Measurements from ENCODE around the gene CASQ2. TPM values are rescaled to one million over a fixed set of nuclear protein-coding genes. Genes with fewer than 3 reads are reported as not detected.

The CASQ2 gene
- total and polyA plus RNA-seq, 2 of the 13 experiments (the other 11 are each of a cell fraction or from before 2014, with no cell fraction given) = not detected

- TF ChIP-seq, protein P1, sequence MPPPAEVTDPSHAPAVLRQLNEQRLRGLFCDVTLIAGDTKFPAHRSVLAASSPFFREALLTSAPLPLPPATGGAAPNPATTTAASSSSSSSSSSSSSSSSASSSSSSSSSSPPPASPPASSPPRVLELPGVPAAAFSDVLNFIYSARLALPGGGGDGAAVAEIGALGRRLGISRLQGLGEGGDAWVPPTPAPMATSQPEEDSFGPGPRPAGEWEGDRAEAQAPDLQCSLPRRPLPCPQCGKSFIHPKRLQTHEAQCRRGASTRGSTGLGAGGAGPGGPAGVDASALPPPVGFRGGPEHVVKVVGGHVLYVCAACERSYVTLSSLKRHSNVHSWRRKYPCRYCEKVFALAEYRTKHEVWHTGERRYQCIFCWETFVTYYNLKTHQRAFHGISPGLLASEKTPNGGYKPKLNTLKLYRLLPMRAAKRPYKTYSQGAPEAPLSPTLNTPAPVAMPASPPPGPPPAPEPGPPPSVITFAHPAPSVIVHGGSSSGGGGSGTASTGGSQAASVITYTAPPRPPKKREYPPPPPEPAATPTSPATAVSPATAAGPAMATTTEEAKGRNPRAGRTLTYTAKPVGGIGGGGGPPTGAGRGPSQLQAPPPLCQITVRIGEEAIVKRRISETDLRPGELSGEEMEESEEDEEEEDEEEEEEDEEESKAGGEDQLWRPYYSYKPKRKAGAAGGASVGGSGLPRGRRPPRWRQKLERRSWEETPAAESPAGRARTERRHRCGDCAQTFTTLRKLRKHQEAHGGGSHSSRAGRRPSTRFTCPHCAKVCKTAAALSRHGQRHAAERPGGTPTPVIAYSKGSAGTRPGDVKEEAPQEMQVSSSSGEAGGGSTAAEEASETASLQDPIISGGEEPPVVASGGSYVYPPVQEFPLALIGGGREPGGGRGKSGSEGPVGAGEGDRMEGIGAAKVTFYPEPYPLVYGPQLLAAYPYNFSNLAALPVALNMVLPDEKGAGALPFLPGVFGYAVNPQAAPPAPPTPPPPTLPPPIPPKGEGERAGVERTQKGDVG (CRISPR knock-in tag; IDR thresholded peaks at IDR 0.05; ENCODE audit: borderline replicate concordance) = no peak
- no peak for TF ChIP-seq SMARCE1 (IDR thresholded peaks at IDR 0.05; ENCODE audit: borderline replicate concordance)
- no peak for TF ChIP-seq TBP (CRISPR knock-in tag; IDR thresholded peaks at IDR 0.05)
- no peak for TF ChIP-seq ZFY (CRISPR knock-in tag; IDR thresholded peaks at IDR 0.05)
- TF ChIP-seq NFKBIZ (CRISPR knock-in tag; IDR thresholded peaks at IDR 0.05) = no peak
- TF ChIP-seq ZNF605 (CRISPR knock-in tag; IDR thresholded peaks at IDR 0.05) = no peak
- TF ChIP-seq, protein P2, sequence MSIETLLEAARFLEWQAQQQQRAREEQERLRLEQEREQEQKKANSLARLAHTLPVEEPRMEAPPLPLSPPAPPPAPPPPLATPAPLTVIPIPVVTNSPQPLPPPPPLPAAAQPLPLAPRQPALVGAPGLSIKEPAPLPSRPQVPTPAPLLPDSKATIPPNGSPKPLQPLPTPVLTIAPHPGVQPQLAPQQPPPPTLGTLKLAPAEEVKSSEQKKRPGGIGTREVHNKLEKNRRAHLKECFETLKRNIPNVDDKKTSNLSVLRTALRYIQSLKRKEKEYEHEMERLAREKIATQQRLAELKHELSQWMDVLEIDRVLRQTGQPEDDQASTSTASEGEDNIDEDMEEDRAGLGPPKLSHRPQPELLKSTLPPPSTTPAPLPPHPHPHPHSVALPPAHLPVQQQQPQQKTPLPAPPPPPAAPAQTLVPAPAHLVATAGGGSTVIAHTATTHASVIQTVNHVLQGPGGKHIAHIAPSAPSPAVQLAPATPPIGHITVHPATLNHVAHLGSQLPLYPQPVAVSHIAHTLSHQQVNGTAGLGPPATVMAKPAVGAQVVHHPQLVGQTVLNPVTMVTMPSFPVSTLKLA (IDR thresholded peaks at IDR 0.05) = no peak
- TF ChIP-seq ZNF331 (CRISPR knock-in tag; IDR thresholded peaks at IDR 0.05) = no peak
- TF ChIP-seq PTBP1 (IDR thresholded peaks at IDR 0.05; ENCODE audit: low read depth, low read length, poor library complexity, severe bottlenecking) = no peak
- TF ChIP-seq ZKSCAN5 (CRISPR knock-in tag; IDR thresholded peaks at IDR 0.05) = no peak
These were observed 49.2 kb downstream of the CASQ2 start (continued) for GRCh38 chr1:115719285-115719684.
